Calu3 (cell line): ENCODE data around the gene NRG3. TPM values are rescaled to one million over a fixed set of nuclear protein-coding genes. Genes with fewer than 3 reads are reported as not detected.

Experiments used
- BruUV-seq: library from RNA; stranded (reverse); fragments of 400-500 nt; replicated peaks from 2 replicates; lab custom pipeline; 2021; lab: Mats Ljungman, UMichigan
- CTCF ChIA-PET: fragments of 300-600 bp; sonication (Branson Sonifier 250); formaldehyde crosslinking; loops from one replicate; lab custom pipeline; 2022; ENCODE audit warnings: antibody characterized with exemption; lab: Charles Lee
- DNase-seq: peaks from one replicate; pipeline ENCODE4 v3.0.0; 2022
- H3K27ac Mint-ChIP-seq: one replicate; pipeline ENCODE4 v1.8.0; 2022; ENCODE audit warnings: mixed read lengths; ENCODE audit not compliant: unreplicated experiment
- H3K27me3 Mint-ChIP-seq: one replicate; pipeline ENCODE4 v1.8.0; 2022; ENCODE audit warnings: mixed read lengths; ENCODE audit not compliant: unreplicated experiment
- H3K36me3 Mint-ChIP-seq: one replicate; pipeline ENCODE4 v1.8.0; 2022; ENCODE audit warnings: mild to moderate bottlenecking, moderate library complexity, mixed read lengths; ENCODE audit not compliant: insufficient read depth, unreplicated experiment
- H3K4me1 Mint-ChIP-seq: one replicate; pipeline ENCODE4 v1.8.0; 2022; ENCODE audit warnings: mild to moderate bottlenecking, low read depth, mixed read lengths; ENCODE audit not compliant: unreplicated experiment
- H3K4me3 Mint-ChIP-seq: one replicate; pipeline ENCODE4 v1.8.0; 2022; ENCODE audit warnings: mild to moderate bottlenecking, low read depth, moderate library complexity, mixed read lengths; ENCODE audit not compliant: unreplicated experiment
- H3K9me3 Mint-ChIP-seq: one replicate; pipeline ENCODE4 v1.8.0; 2022; ENCODE audit warnings: low read depth, mixed read lengths; ENCODE audit not compliant: unreplicated experiment
- CTCF ChIP-seq: fragments of 200-600 bp; IDR thresholded peaks from one replicate; pipeline ENCODE4 v1.8.0; 2022; ENCODE audit warnings: antibody characterized with exemption; ENCODE audit not compliant: unreplicated experiment
- intact Hi-C: fragments of 100-400 bp; cut with micrococcal nuclease; formaldehyde crosslinking; loops from one replicate; pipeline ENCODE4 v1.10.0; 2022; ENCODE audit not compliant: unreplicated experiment
- total RNA-seq: library from RNA; stranded (reverse); gene quantifications from 2 replicates; pipeline ENCODE4 v1.2.3, GENCODE V29; 2022

NRG3 gene
- total RNA-seq, 1 experiment from 2014 or later: 46.3 TPM

GRCh38 chr10:81862596-81862995 is 12.4 kb upstream of the NRG3 start:
- no TSS peak for BruUV-seq
- Mint-ChIP-seq H3K27me3 (no peaks in the 10 kb centered on the region), H3K4me3 (no peak overlapping the region), H3K9me3 (peaks cover 3% of the 10 kb centered on the region), H3K27ac (no peak overlapping the region), H3K36me3 (peaks cover 15% of the 10 kb centered on the region), H3K4me1 (peaks cover 49% of the 10 kb centered on the region)
- TF ChIP-seq CTCF: no peak
- intact Hi-C loops: no loop called here
- CTCF ChIA-PET: no interaction called here
- no peak for DNase-seq

- intact Hi-C loops: no loop called here
- H3K4me1 Mint-ChIP-seq: peaks cover 60% of the 10 kb centered on the region
- DNase-seq: no peak
- H3K27me3 Mint-ChIP-seq: no peaks in the 10 kb centered on the region
- no peak for TF ChIP-seq CTCF
- BruUV-seq: no TSS peak
- peak overlapping the region; percentile 23 for H3K27ac Mint-ChIP-seq
- H3K4me3 Mint-ChIP-seq: no peak overlapping the region
- H3K36me3 Mint-ChIP-seq: peaks cover 17% of the 10 kb centered on the region
- CTCF ChIA-PET: no interaction called here
- H3K9me3 Mint-ChIP-seq: peaks cover 3% of the 10 kb centered on the region
Observed at GRCh38 chr10:81863771-81864170, 11.2 kb upstream of the NRG3 start.

- intact Hi-C loops: no loop called here
- Mint-ChIP-seq H3K36me3 (peaks cover 17% of the 10 kb centered on the region), H3K4me3 (peak overlapping the region; percentile 49), H3K27me3 (no peaks in the 10 kb centered on the region), H3K9me3 (peaks cover 1% of the 10 kb centered on the region), H3K4me1 (peaks cover 54% of the 10 kb centered on the region), H3K27ac (peak overlapping the region; percentile 95)
- DNase-seq: peak; percentile 39
- no peak for TF ChIP-seq CTCF
- no TSS peak for BruUV-seq
- CTCF ChIA-PET: interaction anchor here (0.9 to 1.7 kb wide), 2 partner anchors 14 to 160 kb away, joined by 3 to 4 read pairs; no protein-coding TSS in a partner anchor
Observed at GRCh38 chr10:81865581-81865980, 9.4 kb upstream of the NRG3 start.

- Mint-ChIP-seq H3K27me3 (no peaks in the 10 kb centered on the region), H3K4me1 (peaks cover 66% of the 10 kb centered on the region), H3K9me3 (no peaks in the 10 kb centered on the region), H3K36me3 (peaks cover 26% of the 10 kb centered on the region), H3K27ac (peak overlapping the region; percentile 95), H3K4me3 (peak overlapping the region; percentile 49)
- DNase-seq: peak; percentile 69
- BruUV-seq: no TSS peak
- intact Hi-C loops: loop anchor here (1.0 to 2.0 kb wide), 2 partner anchors 48 to 463 kb away; no protein-coding TSS in a partner anchor
- TF ChIP-seq CTCF: no peak
- CTCF ChIA-PET: interaction anchor here (0.6 to 2.0 kb wide), 4 partner anchors 13 to 461 kb away, joined by 3 to 7 read pairs (median 4); no protein-coding TSS in a partner anchor
Observed at GRCh38 chr10:81866753-81867152, 8.2 kb upstream of the NRG3 start.
